Kidney epithelial cell (primary cell): ENCODE measurements around the gene CFAP61. TPM values are rescaled to one million over a fixed set of nuclear protein-coding genes. Genes with fewer than 3 reads are reported as not detected.
"Not testable (repeated sequence)": the region's sequence is repeated elsewhere in the genome, so short reads cannot be mapped to it uniquely, and the experiment has no call there.

Experiments used
- DNase-seq: peaks from one replicate; pipeline ENCODE4 v3.0.0-alpha.2; 2010; ENCODE audit warnings: low read depth
- H3K27me3 ChIP-seq: 2 replicates; pipeline ENCODE4 v1.6.0; 2011; ENCODE audit warnings: low read length; ENCODE audit not compliant: control insufficient read depth, insufficient read depth
- H3K36me3 ChIP-seq: 2 replicates; pipeline ENCODE4 v1.5.1; 2011; ENCODE audit warnings: low read length; ENCODE audit not compliant: control insufficient read depth, insufficient read depth
- H3K4me3 ChIP-seq: 2 replicates; pipeline ENCODE4 v1.5.1; 2011; ENCODE audit warnings: low read depth, mild to moderate bottlenecking, control low read depth, low read length
- CTCF ChIP-seq: IDR thresholded peaks from 2 replicates; pipeline ENCODE4 v1.5.1; 2011; ENCODE audit warnings: mild to moderate bottlenecking, moderate library complexity, low read length, control low read depth, inconsistent platforms; ENCODE audit not compliant: insufficient read depth, poor library complexity, severe bottlenecking
- total RNA-seq: library from RNA; depleted of rRNA; stranded (reverse); fragments of >200 nt; gene quantifications from 2 replicates; pipeline ENCODE4 v1.2.3, GENCODE V29; 2015

Gene CFAP61
- total RNA-seq, 1 donor from 2014 or later = not detected

GRCh38 chr20:20342066-20342465 is 289.7 kb downstream of the CFAP61 start:
- Histone ChIP-seq H3K27me3 (no peaks in the 10 kb centered on the region), H3K4me3 (no peak overlapping the region), H3K36me3 (no peaks in the 10 kb centered on the region)
- TF ChIP-seq CTCF = no peak
- DNase-seq = no peak

GRCh38 chr20:20343932-20344331 is 291.6 kb downstream of the CFAP61 start:
- no peak for TF ChIP-seq CTCF
- Histone ChIP-seq H3K36me3 (no peaks in the 10 kb centered on the region), H3K4me3 (no peak overlapping the region), H3K27me3 (no peaks in the 10 kb centered on the region)
- no peak for DNase-seq

GRCh38 chr20:20344476-20344875 is 292.1 kb downstream of the CFAP61 start:
- Histone ChIP-seq H3K27me3 (no peaks in the 10 kb centered on the region), H3K36me3 (no peaks in the 10 kb centered on the region), H3K4me3 (no peak overlapping the region)
- TF ChIP-seq CTCF = no peak
- no peak for DNase-seq

GRCh38 chr20:20353576-20353975 is 301.2 kb downstream of the CFAP61 start:
- Histone ChIP-seq H3K36me3 (no peaks in the 10 kb centered on the region), H3K4me3 (no peak overlapping the region), H3K27me3 (no peaks in the 10 kb centered on the region)
- DNase-seq = no peak
- TF ChIP-seq CTCF = no peak

- not testable (repeated sequence) for DNase-seq, H3K27me3 ChIP-seq, H3K4me3 ChIP-seq, H3K36me3 ChIP-seq
Measured at GRCh38 chr20:20355503-20355902, 303.2 kb downstream of the CFAP61 start.

GRCh38 chr20:20358801-20359200 is 306.5 kb downstream of the CFAP61 start:
- DNase-seq = no peak

More at GRCh38 chr20:20358801-20359200, 306.5 kb downstream of the CFAP61 start:
- Histone ChIP-seq H3K4me3 (no peak overlapping the region), H3K27me3 (peaks cover 29% of the 10 kb centered on the region), H3K36me3 (no peaks in the 10 kb centered on the region)
- no peak for TF ChIP-seq CTCF
